Testis (tissue), 2 donors: ENCODE measurements around the gene CDK5R1.

Experiments
- POLR2A ChIP-seq: fragments of 450-650 bp; IDR thresholded peaks from one replicate; pipeline ENCODE4 v1.6.1; 2017; ENCODE audit warnings: antibody characterized with exemption, mild to moderate bottlenecking, moderate library complexity
- TF ChIP-seq, protein P1 (sequence below), 3 experiments: fragments of 450-650 bp in 2 of 3; fragments of 200-600 bp in 1 of 3; sonication (generic) in 1 of 3; IDR thresholded peaks; one replicate each; pipeline ENCODE4 v1.5.1; 2016 to 2019; ENCODE audit warnings: antibody characterized with exemption in 3 of 3, mild to moderate bottlenecking in 2 of 3, moderate library complexity in 1 of 3

DNA sequence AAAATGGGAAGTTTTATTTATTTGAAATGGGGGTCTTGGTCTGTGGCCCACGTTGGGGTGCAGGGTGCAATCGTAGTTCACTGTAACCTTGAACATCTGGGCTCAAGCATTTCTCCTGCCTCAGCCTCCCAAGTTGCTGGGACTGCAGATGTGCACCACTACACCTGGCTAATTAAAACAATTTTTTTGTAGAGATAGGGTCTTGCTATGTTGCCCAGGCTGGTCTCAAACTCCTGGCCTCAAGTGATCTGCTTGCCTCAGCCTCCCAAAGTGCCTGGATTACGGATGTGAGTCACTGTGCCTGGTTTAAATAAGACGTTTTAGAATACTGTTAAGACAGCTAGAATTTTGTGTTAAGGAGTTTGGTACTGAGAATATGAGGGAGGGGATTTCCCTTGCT lies 26.7 kb upstream of the CDK5R1 start:
- TF ChIP-seq, protein P1, sequence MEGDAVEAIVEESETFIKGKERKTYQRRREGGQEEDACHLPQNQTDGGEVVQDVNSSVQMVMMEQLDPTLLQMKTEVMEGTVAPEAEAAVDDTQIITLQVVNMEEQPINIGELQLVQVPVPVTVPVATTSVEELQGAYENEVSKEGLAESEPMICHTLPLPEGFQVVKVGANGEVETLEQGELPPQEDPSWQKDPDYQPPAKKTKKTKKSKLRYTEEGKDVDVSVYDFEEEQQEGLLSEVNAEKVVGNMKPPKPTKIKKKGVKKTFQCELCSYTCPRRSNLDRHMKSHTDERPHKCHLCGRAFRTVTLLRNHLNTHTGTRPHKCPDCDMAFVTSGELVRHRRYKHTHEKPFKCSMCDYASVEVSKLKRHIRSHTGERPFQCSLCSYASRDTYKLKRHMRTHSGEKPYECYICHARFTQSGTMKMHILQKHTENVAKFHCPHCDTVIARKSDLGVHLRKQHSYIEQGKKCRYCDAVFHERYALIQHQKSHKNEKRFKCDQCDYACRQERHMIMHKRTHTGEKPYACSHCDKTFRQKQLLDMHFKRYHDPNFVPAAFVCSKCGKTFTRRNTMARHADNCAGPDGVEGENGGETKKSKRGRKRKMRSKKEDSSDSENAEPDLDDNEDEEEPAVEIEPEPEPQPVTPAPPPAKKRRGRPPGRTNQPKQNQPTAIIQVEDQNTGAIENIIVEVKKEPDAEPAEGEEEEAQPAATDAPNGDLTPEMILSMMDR (IDR thresholded peaks at IDR 0.05) = no peak
- TF ChIP-seq POLR2A = no peak
